CD4-positive, alpha-beta T cell (primary cell): ENCODE data around the gene IL31RA. TPM values are rescaled to one million over a fixed set of nuclear protein-coding genes. Genes with fewer than 3 reads are reported as not detected.

ENCODE experiments used
- ATAC-seq: fragments of 200-7000 bp; cut with Tn5 transposase; one replicate; pipeline ENCODE4 v1.10.0; 2022; ENCODE audit warnings: mild to moderate bottlenecking; ENCODE audit not compliant: poor library complexity
- CTCF ChIA-PET: fragments of 350-600 bp; sonication (Branson Sonifier 250); formaldehyde crosslinking; loops from one replicate; lab custom pipeline; 2021; ENCODE audit warnings: antibody characterized with exemption, inconsistent platforms; lab: Charles Lee
- POLR2A ChIA-PET: fragments of 350-600 bp; sonication (Branson Sonifier 250); formaldehyde crosslinking; loops from one replicate; lab custom pipeline; 2021; ENCODE audit warnings: antibody characterized with exemption, inconsistent platforms; lab: Charles Lee
- DNase-seq, 14 experiments: peaks; one replicate each; pipeline ENCODE4 v3.0.0-alpha.2; 2013 to 2020; ENCODE audit warnings: mixed read lengths in 2 of 14
- H3K27ac ChIP-seq, 2 donors: one replicate each; pipeline versions ENCODE4 v1.5.1 to v1.7.0; 2013; ENCODE audit warnings: low read length in 2 of 2, low read depth in 1 of 2, mild to moderate bottlenecking in 1 of 2
- H3K27me3 ChIP-seq, 2 experiments: 1 replicate in 1 of 2; 2 replicates in 1 of 2; pipeline versions ENCODE4 v1.6.1 to v1.7.0; 2013; ENCODE audit warnings: low read length in 2 of 2, control low read depth in 1 of 2, mild to moderate bottlenecking in 1 of 2, moderate library complexity in 1 of 2; ENCODE audit not compliant: insufficient read depth in 2 of 2, control insufficient read depth in 1 of 2
- H3K36me3 ChIP-seq: one replicate; pipeline ENCODE4 v1.6.1; 2013; ENCODE audit warnings: low read length, control low read depth; ENCODE audit not compliant: insufficient read depth
- H3K4me1 ChIP-seq: one replicate; pipeline ENCODE4 v1.6.1; 2013; ENCODE audit warnings: low read length, control low read depth; ENCODE audit not compliant: insufficient read depth
- H3K4me3 ChIP-seq: one replicate; pipeline ENCODE4 v1.5.1; 2013; ENCODE audit warnings: mild to moderate bottlenecking, low read length, moderate library complexity
- H3K9me3 ChIP-seq, 2 experiments: 1 replicate in 1 of 2; 2 replicates in 1 of 2; pipeline versions ENCODE4 v1.6.1 to v1.7.0; 2013; ENCODE audit warnings: low read length in 2 of 2, mild to moderate bottlenecking in 2 of 2, control low read depth in 1 of 2, moderate library complexity in 1 of 2; ENCODE audit not compliant: control insufficient read depth in 1 of 2, insufficient read depth in 1 of 2
- H3K27ac Mint-ChIP-seq: one replicate; pipeline ENCODE4 v1.8.0; 2020; ENCODE audit warnings: mixed read lengths
- H3K27me3 Mint-ChIP-seq: one replicate; pipeline ENCODE4 v1.8.0; 2021; ENCODE audit warnings: mixed read lengths
- H3K36me3 Mint-ChIP-seq: one replicate; pipeline ENCODE4 v1.8.0; 2021; ENCODE audit warnings: low read depth, mixed read lengths
- H3K4me1 Mint-ChIP-seq: one replicate; pipeline ENCODE4 v1.8.0; 2021; ENCODE audit warnings: low read depth, mixed read lengths
- H3K4me3 Mint-ChIP-seq: one replicate; pipeline ENCODE4 v1.8.0; 2020; ENCODE audit warnings: mild to moderate bottlenecking, mixed read lengths
- H3K9me3 Mint-ChIP-seq: one replicate; pipeline ENCODE4 v1.8.0; 2020; ENCODE audit warnings: mixed read lengths
- CTCF ChIP-seq: fragments of 200-600 bp; IDR thresholded peaks from one replicate; pipeline ENCODE4 v1.8.0; 2022; ENCODE audit warnings: antibody characterized with exemption, mild to moderate bottlenecking
- intact Hi-C, 2 experiments: fragments of 100-400 bp; cut with DNase I in 1 of 2; cut with micrococcal nuclease in 1 of 2; formaldehyde crosslinking; loops; one replicate each; pipeline versions ENCODE4 v1.15.1 to v1.9.0; 2023 to 2025; cut with DNase I, micrococcal nuclease
- total RNA-seq, 174 experiments: library from RNA in 2 of 174; stranded (reverse) in 2 of 174; gene quantifications; one replicate each; pipeline ENCODE4 v1.2.3 and lab custom pipeline; 2021 to 2026

Gene IL31RA
- total RNA-seq, 2 experiments from 2014 or later, result not detected

DNA sequence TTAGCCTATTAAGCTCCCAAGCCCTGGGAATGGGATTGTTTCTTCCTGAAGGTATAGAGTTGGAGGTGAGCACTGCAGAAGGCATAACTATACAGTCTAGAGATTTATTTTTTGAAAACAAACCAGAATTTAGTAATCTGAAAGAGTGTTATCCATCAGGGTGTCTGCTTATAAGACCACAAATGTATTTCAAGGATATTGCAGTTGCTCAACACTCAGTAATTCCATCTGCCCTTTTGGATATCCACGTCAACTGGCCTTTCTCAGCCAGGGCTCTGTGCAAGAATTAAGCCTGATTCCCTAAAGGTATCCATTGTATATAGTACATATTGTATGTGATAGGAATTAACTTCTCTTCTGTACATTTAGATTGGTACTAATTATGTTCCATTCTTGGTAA lies 15.0 kb upstream of the IL31RA start:
- ChIA-PET POLR2A (no interaction called here), CTCF (no interaction called here)
- H3K9me3 ChIP-seq, result peaks cover 0 to 7% of the 10 kb centered on the region in 2 experiments
- peaks cover 4% of the 10 kb centered on the region for H3K27me3 Mint-ChIP-seq
- TF ChIP-seq CTCF, result no peak
- H3K9me3 Mint-ChIP-seq, result no peaks in the 10 kb centered on the region
- H3K4me1 Mint-ChIP-seq, result no peaks in the 10 kb centered on the region
- H3K4me3 Mint-ChIP-seq, result no peak overlapping the region
- H3K36me3 ChIP-seq, result no peaks in the 10 kb centered on the region
- H3K27ac ChIP-seq, result no peak overlapping the region
- no peak overlapping the region for H3K27ac Mint-ChIP-seq
- no peak overlapping the region for H3K4me3 ChIP-seq
- DNase-seq (no peak), ATAC-seq (no peak)
- no peaks in the 10 kb centered on the region for H3K27me3 ChIP-seq
- intact Hi-C loops, result no loop called here
- H3K36me3 Mint-ChIP-seq, result no peaks in the 10 kb centered on the region
- no peaks in the 10 kb centered on the region for H3K4me1 ChIP-seq

DNA sequence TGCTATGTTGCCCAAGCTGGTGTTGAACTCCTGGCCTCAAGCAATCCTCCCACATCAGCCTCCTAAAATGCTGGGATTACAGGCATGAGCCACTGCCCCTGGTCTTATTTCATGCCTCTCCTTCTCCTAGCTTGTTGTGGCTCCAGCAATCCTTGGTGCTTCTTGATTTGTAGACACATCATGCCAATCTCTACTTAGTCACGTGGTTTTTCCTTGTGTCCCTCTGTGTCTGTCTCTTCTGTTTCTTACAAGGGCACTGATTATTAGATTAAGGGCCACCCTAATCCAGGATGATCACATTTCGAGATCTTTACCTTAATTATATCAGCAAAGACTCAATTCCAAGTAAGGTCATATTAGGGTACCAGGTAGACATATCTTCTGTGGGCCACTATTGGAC lies 9.2 kb upstream of the IL31RA start:
- Histone ChIP-seq H3K4me1 (no peaks in the 10 kb centered on the region), H3K9me3 (no peaks in the 10 kb centered on the region), H3K27ac (no peak overlapping the region), H3K27me3 (no peaks in the 10 kb centered on the region), H3K36me3 (no peaks in the 10 kb centered on the region), H3K4me3 (no peak overlapping the region)
- POLR2A ChIA-PET, result no interaction called here
- H3K4me1 Mint-ChIP-seq, result no peaks in the 10 kb centered on the region
- no peak overlapping the region for H3K4me3 Mint-ChIP-seq
- H3K27ac Mint-ChIP-seq, result no peak overlapping the region
- intact Hi-C loops, result no loop called here
- CTCF ChIA-PET, result no interaction called here
- no peaks in the 10 kb centered on the region for H3K27me3 Mint-ChIP-seq
- ATAC-seq, result no peak
- TF ChIP-seq CTCF, result no peak
- no peak for DNase-seq
- peaks cover 2% of the 10 kb centered on the region for H3K9me3 Mint-ChIP-seq
- no peaks in the 10 kb centered on the region for H3K36me3 Mint-ChIP-seq

DNA sequence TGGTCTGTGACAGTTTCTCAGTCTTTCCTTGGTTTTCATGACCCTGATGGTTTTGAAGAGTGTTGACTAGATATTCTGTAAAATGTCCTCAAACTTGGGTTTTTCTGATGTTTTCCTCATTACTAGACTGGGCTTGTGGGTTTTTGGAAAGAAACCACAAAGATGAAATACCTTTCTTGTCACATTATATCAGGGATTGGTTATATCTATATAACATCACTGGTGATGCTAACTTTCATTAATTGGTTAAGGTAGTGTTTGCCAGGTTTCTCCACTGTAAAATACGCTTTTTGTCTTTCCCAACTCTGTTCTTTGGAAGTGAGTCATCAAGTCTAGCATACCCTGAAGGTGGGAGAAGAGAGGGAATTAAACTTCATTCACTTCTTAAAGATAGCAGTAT lies 3.3 kb upstream of the IL31RA start:
- ChIA-PET CTCF (no interaction called here), POLR2A (no interaction called here)
- H3K4me3 Mint-ChIP-seq, result no peak overlapping the region
- H3K9me3 Mint-ChIP-seq, result peaks cover 2% of the 10 kb centered on the region
- H3K36me3 Mint-ChIP-seq, result no peaks in the 10 kb centered on the region
- peaks cover 9% of the 10 kb centered on the region for H3K27me3 Mint-ChIP-seq
- Histone ChIP-seq H3K4me1 (no peaks in the 10 kb centered on the region), H3K27me3 (no peaks in the 10 kb centered on the region), H3K9me3 (no peaks in the 10 kb centered on the region), H3K27ac (no peak overlapping the region), H3K36me3 (no peaks in the 10 kb centered on the region), H3K4me3 (no peak overlapping the region)
- ATAC-seq, result no peak
- intact Hi-C loops, result no loop called here
- TF ChIP-seq CTCF, result no peak
- no peak overlapping the region for H3K27ac Mint-ChIP-seq
- H3K4me1 Mint-ChIP-seq, result no peaks in the 10 kb centered on the region
- no peak for DNase-seq
